OCI-LY1 (cell line): ENCODE measurements around the gene PEX5L.

Source experiments
- H2AFZ ChIP-seq: fragments of 200-600 bp; sonication (generic), shearing (Covaris generic); 2 replicates; pipeline ENCODE4 v1.6.0; 2014; ENCODE audit warnings: antibody characterized with exemption, mild to moderate bottlenecking, low read length
- H3F3A ChIP-seq: fragments of 200-600 bp; sonication (generic), shearing (Covaris generic); 2 replicates; pipeline ENCODE4 v1.6.0; 2014; ENCODE audit warnings: mild to moderate bottlenecking, antibody characterized with exemption, low read length, moderate library complexity; ENCODE audit not compliant: insufficient read depth
- H3K27ac ChIP-seq: fragments of 200-600 bp; sonication (generic); 2 replicates; pipeline ENCODE4 v1.5.1; 2014; ENCODE audit warnings: low read length, mixed run types, mild to moderate bottlenecking, low read depth; ENCODE audit not compliant: poor library complexity, severe bottlenecking
- H3K27me3 ChIP-seq: fragments of 200-600 bp; sonication (generic); 2 replicates; pipeline ENCODE4 v1.6.0; 2014; ENCODE audit warnings: antibody characterized with exemption, mild to moderate bottlenecking, low read length, moderate library complexity; ENCODE audit not compliant: insufficient read depth
- H3K36me3 ChIP-seq: fragments of 200-600 bp; sonication (generic); 2 replicates; pipeline ENCODE4 v1.6.1; 2014; ENCODE audit warnings: mild to moderate bottlenecking, antibody characterized with exemption, low read length, moderate library complexity, mixed read lengths; ENCODE audit not compliant: insufficient read depth
- H3K4me1 ChIP-seq: fragments of 200-600 bp; sonication (generic); 2 replicates; pipeline ENCODE4 v1.5.1; 2014; ENCODE audit warnings: mild to moderate bottlenecking, low read length, moderate library complexity; ENCODE audit not compliant: insufficient read depth, severe bottlenecking
- H3K4me2 ChIP-seq: fragments of 200-600 bp; sonication (generic), shearing (Covaris generic); 2 replicates; pipeline ENCODE4 v1.6.1; 2014; ENCODE audit warnings: low read length
- H3K4me3 ChIP-seq: fragments of 200-600 bp; sonication (generic); 2 replicates; pipeline ENCODE4 v1.5.1; 2014; ENCODE audit warnings: low read length, low read depth, mild to moderate bottlenecking, mixed read lengths; ENCODE audit not compliant: poor library complexity, severe bottlenecking
- H3K79me2 ChIP-seq: fragments of 200-600 bp; shearing (Covaris generic); 2 replicates; pipeline ENCODE4 v1.6.1; 2016; ENCODE audit warnings: mixed run types, low read length, mixed read lengths; ENCODE audit not compliant: insufficient read depth
- H3K9ac ChIP-seq: fragments of 200-600 bp; sonication (generic), shearing (Covaris generic); 2 replicates; pipeline ENCODE4 v1.6.1; 2014; ENCODE audit warnings: mild to moderate bottlenecking, low read length, mixed read lengths
- H3K9me2 ChIP-seq: fragments of 200-600 bp; sonication (generic), shearing (Covaris generic); 2 replicates; pipeline ENCODE4 v1.6.1; 2014; ENCODE audit warnings: low read depth, mild to moderate bottlenecking, low read length, mixed read lengths
- H3K9me3 ChIP-seq: fragments of 200-600 bp; shearing (Covaris generic); 2 replicates; pipeline ENCODE4 v1.6.1; 2014; ENCODE audit warnings: low read length, mixed read lengths
- H4K20me1 ChIP-seq: fragments of 200-600 bp; sonication (generic), shearing (Covaris generic); 2 replicates; pipeline ENCODE4 v1.6.0; 2016; ENCODE audit warnings: mild to moderate bottlenecking, low read length; ENCODE audit not compliant: insufficient read depth
- CTCF ChIP-seq: fragments of 200-600 bp; sonication (generic), shearing (Covaris generic); IDR thresholded peaks from 2 replicates; pipeline ENCODE4 v1.5.1; 2017; ENCODE audit warnings: mild to moderate bottlenecking, antibody characterized with exemption, low read length, moderate library complexity, mixed read lengths
- EZH2 ChIP-seq: fragments of 200-600 bp; sonication (generic), shearing (Covaris generic); IDR thresholded peaks from 2 replicates; pipeline ENCODE4 v1.8.0; 2017; ENCODE audit warnings: borderline replicate concordance, mixed run types, mild to moderate bottlenecking, antibody characterized with exemption, low read length, moderate library complexity, mixed read lengths

PEX5L gene

GRCh38 chr3:179812096-179812382, 224.7 kb downstream of the PEX5L start:
- peak overlapping the region; percentile 66 for H2AFZ ChIP-seq

GRCh38 chr3:179811321-179812095, 225.2 kb downstream of the PEX5L start:
- H3K4me2 ChIP-seq = peak overlapping the region; percentile 61
- TF ChIP-seq EZH2 (no peak), CTCF (peak; percentile 99)
- H3K4me1 ChIP-seq = peaks cover 12% of the 10 kb centered on the region
- H4K20me1 ChIP-seq = no peaks in the 10 kb centered on the region
- no peaks in the 10 kb centered on the region for H3K79me2 ChIP-seq
- H3K9ac ChIP-seq = peak overlapping the region; percentile 21; the same call in 1 of the 2 replicates
- no peaks in the 10 kb centered on the region for H3K9me3 ChIP-seq
- H2AFZ ChIP-seq = peak overlapping the region; percentile 66
- no peaks in the 10 kb centered on the region for H3K9me2 ChIP-seq
- H3K4me3 ChIP-seq = peak overlapping the region; percentile 32
- no peaks in the 10 kb centered on the region for H3K36me3 ChIP-seq
- no peaks in the 10 kb centered on the region for H3F3A ChIP-seq
- H3K27ac ChIP-seq = no peak overlapping the region
- H3K27me3 ChIP-seq = no peaks in the 10 kb centered on the region

More at GRCh38 chr3:179812096-179812382, 224.7 kb downstream of the PEX5L start:
- Histone ChIP-seq H3K4me1 (peaks cover 12% of the 10 kb centered on the region), H3K79me2 (no peaks in the 10 kb centered on the region), H3K9me2 (no peaks in the 10 kb centered on the region), H3F3A (no peaks in the 10 kb centered on the region), H3K36me3 (no peaks in the 10 kb centered on the region), H3K4me3 (peak overlapping the region; percentile 32), H3K27ac (no peak overlapping the region), H3K9me3 (no peaks in the 10 kb centered on the region), H3K9ac (peak overlapping the region; percentile 16; the same call in 1 of the 2 replicates), H3K4me2 (peak overlapping the region; percentile 61), H4K20me1 (no peaks in the 10 kb centered on the region), H3K27me3 (no peaks in the 10 kb centered on the region)
- no peak for TF ChIP-seq EZH2
- no peak for TF ChIP-seq CTCF

- Histone ChIP-seq H3K4me1 (peaks cover 14% of the 10 kb centered on the region), H2AFZ (no peak overlapping the region), H3K4me2 (no peak overlapping the region), H3K9me3 (no peaks in the 10 kb centered on the region), H3K27me3 (no peaks in the 10 kb centered on the region), H3K79me2 (no peaks in the 10 kb centered on the region), H4K20me1 (no peaks in the 10 kb centered on the region), H3K4me3 (no peak overlapping the region), H3K9me2 (no peaks in the 10 kb centered on the region), H3K36me3 (no peaks in the 10 kb centered on the region), H3F3A (no peaks in the 10 kb centered on the region), H3K27ac (no peak overlapping the region), H3K9ac (no peak overlapping the region)
- TF ChIP-seq EZH2 = no peak
- TF ChIP-seq CTCF = no peak
Measured at GRCh38 chr3:179809639-179810038, 227.1 kb downstream of the PEX5L start.
